ENCODE results near the gene IFT57.

The IFT57 gene

DNA sequence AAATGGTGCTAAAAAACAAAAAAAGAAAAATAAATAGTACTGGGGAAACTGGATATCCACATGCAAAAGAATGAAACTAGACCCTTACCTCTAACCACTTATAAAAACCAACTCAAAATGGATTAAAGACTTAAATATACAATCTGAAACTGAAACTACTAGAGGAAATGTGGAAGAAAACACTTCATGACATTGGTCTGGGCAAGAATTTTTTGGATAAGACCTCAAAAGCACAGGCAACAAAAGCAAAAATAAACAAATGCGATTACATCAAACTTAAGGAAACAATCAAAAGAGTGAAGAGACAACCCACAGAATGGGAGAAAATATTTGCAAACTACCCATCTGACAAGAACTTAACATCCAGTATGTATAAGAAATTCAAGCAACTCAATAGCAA is 6.4 kb downstream of the IFT57 start:
- DNase-seq: no peak

DNA sequence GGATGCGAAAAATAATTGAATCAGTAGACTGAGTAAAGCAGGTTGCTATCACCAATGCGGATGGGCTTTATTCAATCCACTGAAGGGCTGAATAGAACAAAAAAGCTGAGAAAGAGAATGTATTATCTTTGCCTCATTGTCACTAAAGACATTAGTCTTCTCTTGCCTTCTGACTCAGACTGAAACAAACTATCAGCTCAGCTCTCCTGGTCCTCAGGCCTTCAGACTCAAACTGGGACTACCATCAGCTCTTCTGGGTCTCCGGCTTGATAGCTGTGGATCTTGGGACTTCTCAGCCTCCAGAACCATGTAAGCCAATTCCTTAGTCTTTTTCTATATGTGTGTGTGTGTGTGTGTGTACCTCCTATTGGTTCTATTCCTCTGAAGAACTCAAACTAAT is 12.6 kb downstream of the IFT57 start:
- no peak for DNase-seq

DNA sequence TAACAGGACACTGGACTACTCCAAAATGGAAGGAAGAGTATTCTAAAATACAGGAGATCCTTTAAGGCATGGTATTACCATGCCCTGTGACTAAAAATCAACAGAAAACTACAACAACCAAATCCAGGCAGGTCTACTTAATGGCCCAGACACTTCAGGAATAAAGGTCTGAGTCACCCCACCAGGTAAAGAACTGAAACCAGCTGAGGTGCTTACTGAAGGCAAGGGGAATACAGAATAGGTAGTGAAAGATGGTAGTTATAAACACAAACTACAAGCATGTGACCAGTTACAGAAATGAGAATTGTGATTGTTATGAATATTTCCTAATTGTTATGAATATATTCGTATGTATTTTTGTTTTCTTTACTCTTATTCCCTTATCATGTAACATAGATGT is 13.4 kb downstream of the IFT57 start:
- DNase-seq: no peak

DNA sequence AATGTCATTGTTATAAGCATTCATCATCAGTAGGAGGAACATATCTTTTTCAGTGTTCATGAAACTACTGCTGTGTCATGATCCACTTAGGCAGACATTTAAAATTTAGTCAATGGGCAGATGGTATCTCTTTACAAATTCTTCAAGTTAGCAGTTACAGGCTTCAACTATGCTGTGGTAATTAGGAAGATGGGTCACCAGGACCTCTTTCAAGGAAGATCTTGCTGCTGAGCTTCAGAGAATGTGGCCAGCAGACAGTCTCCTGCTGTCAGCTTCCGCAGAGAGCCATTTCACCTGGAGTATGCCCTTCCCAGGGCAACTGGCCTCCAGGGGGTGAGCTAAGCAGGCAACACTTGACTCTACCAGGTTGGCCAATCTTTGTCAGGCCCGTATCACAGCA is 19.4 kb downstream of the IFT57 start:
- DNase-seq: no peak

- DNase-seq: no peak
These were observed 20.1 kb downstream of the IFT57 start for GRCh38 chr3:108202080-108202479.

- no peak for DNase-seq
These were observed 21.0 kb downstream of the IFT57 start for GRCh38 chr3:108201258-108201657.

DNA sequence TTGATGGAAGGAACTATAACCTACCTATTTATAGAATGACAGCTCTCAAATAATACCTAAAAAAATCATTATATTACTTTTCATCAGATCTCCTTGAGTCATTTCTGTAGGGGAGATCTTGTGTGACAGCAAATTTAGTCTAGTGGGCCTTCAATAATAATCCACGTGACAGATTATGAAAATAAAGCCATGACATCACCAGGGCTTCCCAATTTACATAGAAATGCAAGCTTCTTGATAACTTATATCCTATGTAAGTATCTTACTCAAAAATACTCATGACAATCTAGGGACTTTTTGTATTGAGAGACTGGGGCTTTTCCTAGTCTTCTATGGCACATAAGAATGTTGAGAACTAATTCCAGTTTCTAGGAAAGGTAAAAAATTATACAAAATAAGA is 21.6 kb downstream of the IFT57 start:
- no peak for DNase-seq

DNA sequence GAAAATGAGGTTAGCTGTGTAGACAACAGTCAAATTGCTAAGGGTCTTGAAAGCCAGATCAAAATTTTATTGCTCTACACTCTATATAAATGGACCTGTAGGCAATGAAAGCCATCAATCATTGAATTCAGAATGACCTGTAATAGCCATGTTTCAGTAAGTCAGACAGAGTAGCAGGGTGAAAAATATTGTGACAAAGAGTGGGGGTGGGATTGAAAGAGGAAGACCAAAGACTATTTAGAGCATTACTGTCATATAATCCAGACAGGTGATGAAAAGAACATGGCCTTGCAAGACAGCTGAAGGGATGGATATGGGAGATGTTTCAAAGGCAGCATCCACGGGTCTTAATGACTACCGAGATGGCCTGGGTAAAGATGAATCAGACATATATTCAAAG is 22.2 kb downstream of the IFT57 start:
- no peak for DNase-seq

DNA sequence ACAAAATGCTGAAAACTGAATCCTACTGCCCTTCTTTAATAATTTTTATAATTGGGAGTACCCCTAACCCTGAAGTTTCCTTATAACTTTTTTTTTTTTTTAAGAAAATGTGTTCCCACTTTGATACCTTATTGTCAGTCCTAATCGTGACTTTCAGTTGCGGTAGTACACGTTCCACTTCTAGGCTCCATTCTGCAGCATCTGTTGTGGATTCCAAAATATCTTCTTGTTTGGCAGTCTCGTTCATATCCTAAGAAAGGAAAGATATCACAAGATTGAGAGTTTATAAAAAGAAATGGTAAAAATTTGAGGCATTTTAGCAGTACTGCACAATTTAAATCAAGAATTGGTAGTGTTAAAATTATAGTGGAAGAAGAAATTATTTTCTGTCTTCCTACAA is 30.8 kb downstream of the IFT57 start:
- DNase-seq: no peak

DNA sequence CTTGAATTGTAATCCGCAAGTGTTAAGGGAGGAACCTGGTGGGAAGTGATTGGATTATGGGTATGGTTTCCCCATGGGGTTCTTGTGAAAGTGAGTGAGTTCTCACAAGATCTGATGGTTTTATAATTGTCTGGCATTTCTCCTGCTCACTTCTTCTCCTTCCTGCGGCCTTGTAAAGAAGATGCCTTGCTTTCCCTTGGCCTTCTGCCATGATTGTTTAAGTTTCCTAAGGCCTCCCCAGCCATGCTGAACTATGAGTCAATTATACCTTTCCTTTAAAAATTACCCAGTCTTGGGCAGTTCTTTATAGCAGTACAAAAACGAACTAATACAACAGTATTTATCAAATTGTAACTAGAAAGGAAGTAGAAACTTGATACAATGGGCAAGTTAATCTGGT is 31.9 kb downstream of the IFT57 start:
- no peak for DNase-seq

DNA sequence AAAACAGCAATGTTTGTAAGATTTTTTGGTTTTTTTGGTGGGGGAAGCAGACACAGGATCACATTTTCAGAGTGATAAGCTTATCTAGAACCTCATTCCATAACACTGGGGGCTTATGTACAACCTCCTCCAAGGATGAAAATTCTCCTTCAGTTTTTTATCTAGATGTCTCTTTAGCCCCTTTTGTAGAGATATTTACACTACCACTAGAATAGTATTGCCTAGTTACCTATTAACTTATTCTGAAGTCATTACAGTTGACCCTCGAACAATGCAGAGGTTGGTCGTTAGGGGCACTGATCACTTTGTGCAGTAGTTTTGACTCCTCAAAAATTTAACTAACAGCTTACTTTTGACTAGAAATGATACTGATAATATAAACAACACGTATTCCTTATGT is 32.8 kb downstream of the IFT57 start:
- no peak for DNase-seq

GRCh38 chr3:108185536-108185935 is 36.7 kb downstream of the IFT57 start:
- DNase-seq: no peak

DNA sequence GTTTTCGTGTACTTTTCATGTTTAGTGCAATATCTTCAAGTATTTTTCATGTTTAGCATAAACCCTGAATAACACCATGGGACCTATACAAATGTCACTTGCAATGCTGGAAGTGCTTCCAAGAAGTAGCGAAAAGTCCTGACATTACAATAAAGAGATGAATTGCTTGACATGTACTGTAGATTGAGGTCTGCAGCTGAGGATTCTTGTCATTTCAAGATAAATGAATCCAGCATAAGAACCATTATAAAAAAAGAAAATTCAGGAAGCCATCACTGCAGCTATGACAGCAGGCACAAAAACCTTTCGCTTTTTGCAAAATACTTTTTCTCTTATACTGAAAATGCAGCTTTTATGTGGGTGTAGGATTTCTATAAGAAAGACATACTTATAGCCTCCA is 37.4 kb downstream of the IFT57 start:
- no peak for DNase-seq

DNA sequence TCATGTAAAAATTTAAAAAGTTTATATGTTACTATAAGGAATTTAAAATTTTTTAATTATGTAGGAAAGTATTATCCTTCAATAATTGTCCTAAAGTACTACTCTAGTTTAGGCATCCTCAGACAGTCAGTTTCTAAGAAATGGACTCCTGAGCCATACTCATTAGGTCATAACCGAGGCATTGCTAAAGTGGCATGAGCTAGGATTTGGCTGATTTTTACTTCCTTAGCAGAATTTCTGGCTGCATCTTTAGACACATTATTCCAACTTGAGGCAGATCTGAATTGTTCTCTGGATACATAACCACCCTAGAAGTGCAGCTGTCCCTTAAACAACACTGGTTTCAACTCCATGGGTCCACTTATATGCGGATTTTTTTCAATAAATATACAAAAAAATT is 38.3 kb downstream of the IFT57 start:
- no peak for DNase-seq

DNA sequence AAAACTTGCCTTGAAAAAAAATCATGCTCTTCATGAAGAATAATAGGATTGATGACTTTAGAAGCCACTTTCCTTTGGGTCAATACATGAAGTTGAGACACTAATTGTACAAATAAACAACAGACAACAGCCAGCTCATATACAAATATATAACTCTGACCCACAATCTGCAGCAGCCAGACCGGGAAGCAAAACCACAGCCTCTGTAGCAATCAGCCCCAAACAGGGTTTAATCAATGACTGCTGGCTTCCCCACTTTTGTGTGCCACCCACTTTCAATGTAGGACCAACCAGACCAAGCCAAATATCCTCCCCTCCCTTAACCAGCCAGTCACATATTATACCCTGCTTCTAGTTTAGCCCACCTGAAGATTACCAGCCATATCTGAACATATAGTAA is 39.0 kb downstream of the IFT57 start:
- DNase-seq: no peak

- no peak for DNase-seq
These were observed 39.9 kb downstream of the IFT57 start for GRCh38 chr3:108182339-108182738.

- DNase-seq: no peak
These were observed 41.1 kb downstream of the IFT57 start for GRCh38 chr3:108181172-108181571.

GRCh38 chr3:108180194-108180593 is 42.0 kb downstream of the IFT57 start:
- DNase-seq: no peak

- no peak for DNase-seq
These were observed 43.5 kb downstream of the IFT57 start for GRCh38 chr3:108178676-108179075.

DNA sequence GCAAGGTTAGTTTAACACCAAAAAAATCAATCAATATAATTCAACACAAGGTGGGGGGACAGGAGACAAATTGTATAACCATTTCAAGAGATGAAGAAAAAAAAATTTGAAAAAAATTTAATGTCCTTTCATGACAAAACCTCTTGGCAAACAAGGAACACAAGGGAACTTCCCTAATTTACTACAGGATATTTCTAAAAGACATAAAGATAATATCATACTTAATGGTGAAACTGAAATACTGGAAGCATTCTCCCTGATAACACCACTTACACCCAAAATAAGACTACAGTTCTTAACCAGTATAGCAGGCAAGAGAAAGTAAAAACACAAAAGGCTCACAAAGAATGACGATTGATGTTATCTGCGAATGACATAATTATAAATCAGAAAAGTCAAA is 44.7 kb downstream of the IFT57 start:
- DNase-seq: no peak

- no peak for DNase-seq
These were observed 46.9 kb downstream of the IFT57 start for GRCh38 chr3:108175352-108175751.

DNA sequence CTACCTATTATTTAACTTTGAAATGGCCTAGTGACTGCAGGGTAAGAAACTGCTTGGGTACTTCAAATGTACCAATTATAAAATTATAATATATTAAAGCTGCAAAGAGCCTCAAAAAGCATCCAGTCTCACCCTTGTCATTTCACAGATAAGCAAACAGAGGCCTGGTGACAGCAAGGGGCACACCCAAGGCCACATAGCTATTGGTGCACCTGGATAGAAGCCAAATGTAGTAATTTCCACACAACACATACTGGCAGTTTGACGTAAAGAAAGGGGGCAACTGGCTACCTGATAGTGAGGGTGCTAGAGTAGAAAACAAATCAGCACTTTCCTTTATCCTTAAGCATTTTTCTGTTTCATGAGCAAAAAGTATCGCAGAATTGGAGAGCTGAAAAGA is 51.1 kb downstream of the IFT57 start:
- no peak for DNase-seq

GRCh38 chr3:108164391-108164790 is 57.8 kb downstream of the IFT57 start:
- DNase-seq: no peak

GRCh38 chr3:108159865-108160264 is 62.4 kb downstream of the IFT57 start:
- DNase-seq: no peak

GRCh38 chr3:108159105-108159504 is 63.1 kb downstream of the IFT57 start:
- no peak for DNase-seq

DNA sequence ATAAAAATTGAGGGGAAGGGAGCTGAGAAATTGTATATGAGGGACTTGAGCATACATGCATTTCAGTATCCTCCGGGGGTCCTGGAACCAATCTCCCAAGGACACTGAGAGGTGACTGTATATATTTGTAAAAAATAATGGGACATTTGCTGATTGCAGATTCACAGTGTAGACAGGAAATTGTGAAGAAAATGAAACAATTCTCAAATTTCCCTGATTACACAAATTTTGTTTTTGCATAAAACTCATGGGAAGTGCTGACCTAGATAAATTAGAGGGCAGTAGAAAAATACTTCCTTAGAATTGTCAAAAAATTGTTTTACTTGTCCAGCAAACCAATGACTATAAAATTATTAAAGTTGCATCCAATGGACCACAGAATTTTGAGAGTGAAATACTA is 64.0 kb downstream of the IFT57 start:
- no peak for DNase-seq

All from NCI-H510A (cell line).